HS-5 (cell line): ENCODE measurements around the gene CFAP299.
A peak's percentile ranks its signal among the peaks of the same experiment; 100 is the strongest.
"Not testable (repeated sequence)": the region's sequence is repeated elsewhere in the genome, so short reads cannot be mapped to it uniquely, and the experiment has no call there.

Source experiments
- DNase-seq: peaks from one replicate; pipeline ENCODE4 v3.0.0-alpha.2; 2012; ENCODE audit warnings: low read depth

CFAP299 gene

DNA sequence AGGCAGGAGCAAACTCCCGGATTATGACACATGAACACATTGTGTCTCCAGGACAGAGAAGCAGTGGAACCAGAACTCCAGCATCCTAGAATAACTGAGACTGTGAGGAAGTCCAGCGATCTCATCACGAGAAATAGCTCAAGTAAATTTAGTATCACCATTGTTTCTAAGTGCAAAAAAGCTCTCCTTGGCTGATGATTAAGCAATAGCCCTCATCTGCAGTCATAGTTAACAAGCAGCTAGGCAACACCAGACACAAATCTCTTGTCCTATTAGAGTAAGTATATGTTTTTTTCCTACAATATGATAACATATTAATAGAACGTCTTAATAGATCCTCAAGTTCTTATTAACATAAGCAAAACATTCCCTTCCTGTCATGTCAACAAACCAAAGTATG, 2.4 kb upstream of the CFAP299 start:
- no peak for DNase-seq

DNA sequence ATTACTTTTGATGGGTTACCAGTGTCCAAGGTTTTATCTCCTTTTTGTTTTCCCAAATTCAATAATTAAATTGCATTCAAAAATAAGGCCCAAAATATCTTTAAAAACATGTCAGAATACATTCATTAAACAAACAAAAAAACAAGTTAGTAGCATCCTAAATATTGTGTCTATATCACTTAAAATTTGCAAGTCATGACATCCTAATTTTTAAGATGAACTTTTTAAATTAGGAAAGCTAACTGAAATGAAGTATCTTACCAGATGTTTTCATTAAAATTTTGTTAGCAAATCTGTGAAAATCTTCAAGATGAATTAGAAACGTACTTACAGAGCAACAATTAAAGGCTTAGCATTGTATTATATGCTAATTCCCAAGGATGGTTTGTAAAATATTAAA, 962 bp upstream of the CFAP299 start:
- no peak for DNase-seq

DNA sequence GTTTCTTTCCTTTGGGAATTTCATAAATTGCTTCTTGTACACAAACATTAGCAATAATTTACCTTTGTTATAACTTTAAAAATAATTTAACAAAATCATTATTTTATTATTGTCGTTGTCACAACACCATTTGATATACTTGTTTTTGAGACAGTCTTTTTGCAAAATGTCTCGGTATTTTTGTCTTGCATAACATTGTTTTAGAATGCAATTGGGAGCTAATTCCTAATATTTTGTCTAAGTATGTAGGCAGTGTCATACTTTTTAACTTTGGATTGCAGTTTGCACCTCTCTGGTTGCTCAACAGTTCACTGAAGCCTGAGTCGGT, 340 bp upstream of the CFAP299 start:
- DNase-seq, result no peak

DNA sequence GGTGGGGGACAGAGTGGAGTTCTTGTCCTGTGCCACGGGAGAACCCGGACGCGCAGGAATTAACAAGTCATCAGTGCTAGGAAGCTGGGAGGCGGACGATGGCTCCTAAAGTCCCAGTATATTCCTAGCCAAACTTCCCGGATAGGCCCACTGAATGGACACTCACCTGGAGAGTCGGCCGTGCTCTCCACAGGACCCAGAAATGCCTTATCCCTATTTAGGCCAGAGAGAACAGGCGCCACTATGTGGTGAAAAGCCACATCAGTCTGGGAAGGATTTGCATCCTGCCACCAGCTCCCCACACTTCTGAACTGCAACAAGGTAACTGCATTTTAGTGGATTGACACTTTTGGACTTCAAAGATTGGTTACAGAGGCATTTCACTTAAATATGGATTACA, 1.1 kb downstream of the CFAP299 start:
- DNase-seq, result no peak

DNA sequence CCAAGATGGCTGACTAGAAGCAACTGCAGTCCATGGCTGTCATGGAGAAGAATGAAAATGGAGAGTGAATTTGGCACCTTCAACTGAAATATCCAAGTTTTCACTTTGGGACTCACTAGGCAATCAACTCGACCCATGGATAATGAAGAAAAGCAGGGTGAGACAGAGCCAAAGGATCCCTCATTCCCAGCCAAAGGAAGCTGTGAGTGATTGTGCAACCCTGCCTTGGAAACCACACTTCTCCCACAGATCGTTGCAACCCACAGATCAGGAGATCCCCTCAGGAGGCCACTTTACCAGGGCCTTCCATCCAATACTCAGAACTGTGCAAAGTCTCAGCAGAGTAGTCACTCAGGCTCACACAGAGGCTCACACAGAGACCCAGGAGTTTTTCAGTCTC, 4.5 kb downstream of the CFAP299 start:
- no peak for DNase-seq

DNA sequence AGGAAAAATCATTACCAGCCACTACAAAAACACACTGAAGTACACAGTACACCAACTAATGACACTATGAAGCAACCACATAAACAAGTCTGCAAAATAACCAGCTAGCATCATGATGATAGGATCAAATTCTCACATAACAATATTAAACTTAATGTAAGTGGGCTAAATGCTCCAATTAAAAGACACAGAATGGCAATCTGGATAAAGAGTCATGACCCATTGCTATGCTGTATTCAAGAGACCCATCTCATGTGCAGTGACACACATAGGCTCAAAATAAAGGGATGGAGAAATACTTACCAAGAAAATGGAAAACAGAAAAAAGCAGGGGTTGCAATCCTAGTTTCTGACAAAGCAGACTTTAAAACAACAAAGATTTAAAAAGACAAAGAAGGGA, 7.2 kb downstream of the CFAP299 start:
- DNase-seq, result not testable (repeated sequence)

DNA sequence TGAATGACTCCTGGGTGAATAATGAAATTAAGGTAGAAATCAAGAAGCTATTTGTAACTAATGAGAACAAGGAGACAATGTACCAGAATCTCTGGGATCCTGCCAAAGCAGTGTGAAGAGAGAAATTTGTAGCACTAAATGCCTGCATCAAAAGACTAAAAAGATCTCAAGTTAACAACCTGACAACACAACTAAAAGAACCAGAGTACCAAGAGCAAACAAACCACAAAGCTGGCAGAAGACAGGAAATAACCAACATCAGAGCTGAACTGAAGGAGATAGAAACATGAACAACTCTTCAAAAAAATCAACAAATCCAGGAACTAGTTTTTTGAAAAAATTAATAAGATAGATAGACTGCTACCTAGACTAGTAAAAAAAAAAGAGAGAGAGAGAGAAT, 8.4 kb downstream of the CFAP299 start:
- DNase-seq, result no peak

DNA sequence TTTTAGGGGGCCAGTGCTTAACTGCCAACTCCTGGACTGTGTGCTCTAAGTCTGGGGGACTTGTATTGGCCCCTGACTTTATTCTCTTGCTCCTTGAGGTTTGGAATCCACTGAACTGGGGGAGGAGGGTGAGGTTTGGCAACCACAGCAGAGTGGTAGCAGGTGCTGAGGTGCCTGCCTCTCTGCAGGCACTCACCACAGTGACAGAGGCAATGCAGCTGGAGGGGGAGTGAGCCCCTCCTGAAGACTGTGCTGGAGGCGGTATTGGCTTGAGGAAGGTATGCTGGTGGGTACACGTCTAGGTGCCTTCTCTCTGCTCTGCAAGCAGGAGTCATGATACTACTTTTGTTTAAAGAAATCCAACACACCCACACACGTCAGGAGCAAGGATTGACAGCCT, 24.6 kb downstream of the CFAP299 start:
- DNase-seq, result no peak

DNA sequence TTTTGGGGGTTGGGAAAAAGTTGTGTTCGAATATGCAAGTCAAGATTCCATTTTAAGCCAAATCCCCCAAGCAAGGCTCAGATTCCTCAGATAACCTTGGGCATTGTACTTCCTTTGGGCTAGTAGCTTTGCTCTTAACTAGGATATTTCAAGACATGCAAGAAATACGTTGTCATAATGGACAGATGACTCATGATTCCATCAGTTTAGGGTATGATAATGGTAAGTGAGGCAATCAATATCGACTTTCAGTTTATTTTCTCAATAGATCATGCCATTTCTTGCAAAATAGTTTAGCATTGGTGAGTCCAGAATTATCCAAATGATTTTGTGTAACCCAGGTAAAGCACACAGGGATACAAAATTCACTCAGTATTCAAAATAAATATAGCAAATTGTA, 25.4 kb downstream of the CFAP299 start:
- peak; percentile 37 for DNase-seq

DNA sequence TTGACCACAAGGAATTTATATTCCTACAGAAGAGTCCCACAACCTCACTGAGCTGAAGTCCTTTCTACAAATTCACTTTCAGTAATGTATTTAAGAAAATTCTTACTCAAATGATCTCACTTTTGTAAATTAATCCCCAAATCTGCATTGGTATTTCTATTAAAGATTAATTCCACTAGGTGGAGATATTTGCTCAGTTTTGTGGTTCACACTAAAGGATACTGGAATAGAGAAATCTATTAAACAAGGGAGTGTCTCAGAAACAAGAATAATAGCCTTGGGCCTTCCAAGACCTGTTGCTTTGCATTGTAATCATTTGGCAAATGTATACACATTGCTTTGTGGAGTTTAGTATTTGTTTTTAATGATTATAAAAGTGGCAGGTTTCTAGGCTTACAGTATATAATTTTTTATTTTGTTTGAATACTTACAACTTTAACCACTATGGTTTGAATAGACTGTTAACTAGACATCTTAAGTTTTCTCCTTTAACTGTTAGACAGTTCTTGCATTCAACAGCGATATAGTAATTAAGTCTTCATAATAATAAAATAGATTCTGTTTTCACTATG, 25.9 kb downstream of the CFAP299 start:
- peak; percentile 23 for DNase-seq

DNA sequence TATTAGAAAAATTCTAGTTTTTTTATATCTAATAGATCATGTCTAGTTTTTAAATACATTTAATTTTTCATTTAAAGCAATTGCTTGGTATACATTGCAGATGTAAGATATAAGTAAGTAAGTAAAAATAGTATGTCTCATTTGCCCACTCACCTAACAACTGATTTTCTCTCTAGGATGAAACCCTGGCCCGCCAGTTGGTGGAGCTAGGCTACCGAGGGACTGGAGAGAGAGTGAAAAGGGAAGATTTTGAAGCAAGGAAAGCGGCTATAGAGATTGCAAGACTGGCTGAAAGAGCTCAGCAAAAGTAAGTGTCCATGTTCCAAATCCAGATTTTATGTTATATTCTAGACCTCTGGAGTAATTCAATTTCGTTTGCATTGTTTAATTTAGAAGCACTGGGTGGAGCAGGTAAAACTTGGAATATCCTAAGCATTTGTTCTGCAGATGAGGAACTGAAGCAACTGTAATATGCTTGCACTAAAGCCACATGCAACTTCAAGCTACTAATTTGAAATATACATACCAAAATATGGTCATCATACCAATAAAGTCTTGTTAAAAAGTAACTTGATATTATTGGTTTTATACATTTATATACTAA, 27.1 kb downstream of the CFAP299 start:
- no peak for DNase-seq

DNA sequence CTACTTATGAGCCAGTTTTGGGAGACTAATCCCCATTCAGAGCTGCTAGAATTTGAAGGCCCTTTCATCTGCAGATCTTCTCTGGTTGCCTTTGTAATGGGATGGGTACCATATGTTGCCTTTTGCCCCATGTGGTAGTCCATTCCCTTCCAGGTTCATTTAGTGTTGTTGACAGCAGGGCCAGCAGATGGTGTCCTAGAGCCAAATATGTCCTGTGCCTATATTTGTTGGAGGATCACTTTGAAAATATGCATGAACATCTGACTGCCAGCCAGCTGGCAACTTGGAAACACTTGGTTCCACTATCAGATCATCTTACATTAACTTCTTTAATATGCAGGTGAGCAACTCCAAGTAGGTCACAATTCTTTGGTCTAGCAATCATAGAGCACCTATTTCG, 30.4 kb downstream of the CFAP299 start:
- DNase-seq, result peak; percentile 42

DNA sequence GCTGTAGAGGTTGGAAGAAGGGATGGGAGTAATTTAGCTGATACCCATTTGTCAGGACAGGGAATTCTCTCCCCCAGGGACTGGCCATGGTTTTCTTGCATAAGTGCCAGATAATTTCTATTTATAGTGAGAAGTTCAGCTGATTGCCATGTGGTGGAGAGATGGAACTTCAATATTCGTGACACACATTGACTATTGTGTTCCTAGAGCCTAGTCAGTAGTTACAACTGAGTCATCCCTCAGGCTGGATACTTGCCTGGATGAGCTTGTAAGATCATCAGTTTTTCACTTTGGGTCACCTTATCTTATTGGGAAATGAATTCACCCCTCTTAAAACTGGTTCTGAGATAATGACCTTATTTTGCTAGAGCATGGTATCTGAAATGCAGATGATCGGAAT, 32.2 kb downstream of the CFAP299 start:
- DNase-seq, result peak; percentile 23

DNA sequence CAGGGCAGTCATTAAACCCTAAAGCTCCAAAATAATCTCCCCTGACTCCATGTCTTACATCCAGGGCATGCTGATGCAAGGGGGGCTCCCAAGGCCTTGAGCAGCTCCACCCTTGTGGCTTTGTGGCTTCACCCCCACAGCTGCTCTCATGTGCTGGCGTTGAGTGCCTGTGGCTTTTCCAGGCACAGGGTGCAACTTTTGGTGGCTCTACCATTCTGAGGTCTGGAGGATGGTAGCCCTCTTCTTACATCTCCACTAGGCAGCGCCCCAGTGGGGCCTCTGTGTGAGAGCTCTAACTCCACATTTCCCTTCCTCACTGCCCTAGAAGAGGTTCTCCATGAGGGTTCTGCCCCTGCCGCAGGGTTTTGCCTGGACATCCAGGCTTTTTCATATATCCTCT, 35.1 kb downstream of the CFAP299 start:
- no peak for DNase-seq

DNA sequence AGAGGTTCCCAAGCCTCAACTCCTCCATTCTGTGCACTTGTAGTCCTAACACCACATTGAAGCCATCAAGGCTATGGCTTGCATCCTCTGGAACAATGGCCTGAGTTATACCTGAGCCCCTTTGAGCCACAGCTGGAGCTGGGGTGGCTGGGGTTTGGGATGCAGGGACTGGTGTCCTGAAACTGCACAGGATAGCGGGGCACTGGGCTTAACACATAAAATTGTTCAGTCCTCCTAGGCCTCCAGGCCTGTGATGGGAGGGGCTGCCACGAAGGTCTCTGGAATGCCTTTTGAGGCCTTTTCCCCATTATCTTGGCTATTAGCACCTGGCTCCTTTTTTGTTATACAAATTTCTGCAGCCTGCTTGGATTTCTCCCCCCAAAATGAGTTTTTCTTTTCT, 35.5 kb downstream of the CFAP299 start:
- DNase-seq, result no peak

DNA sequence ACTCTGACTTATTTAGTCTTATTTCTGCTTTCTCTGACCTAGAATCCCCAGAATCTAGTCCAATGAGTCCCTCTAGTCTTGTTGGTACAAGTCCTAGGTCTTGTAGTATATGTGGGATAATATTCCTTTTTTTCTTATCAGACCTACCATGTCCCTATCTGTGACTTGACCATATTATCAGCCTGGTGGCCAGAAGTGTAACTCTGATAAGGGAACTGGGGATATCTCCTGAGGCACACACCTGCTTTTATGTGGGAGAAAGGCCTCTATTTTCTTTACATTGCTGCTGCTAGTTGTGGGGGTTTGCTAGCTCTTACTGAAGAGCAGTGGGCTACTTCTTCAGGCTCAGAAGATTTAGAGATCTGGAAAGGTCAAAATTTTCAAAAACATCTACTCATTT, 38.6 kb downstream of the CFAP299 start:
- DNase-seq, result no peak

DNA sequence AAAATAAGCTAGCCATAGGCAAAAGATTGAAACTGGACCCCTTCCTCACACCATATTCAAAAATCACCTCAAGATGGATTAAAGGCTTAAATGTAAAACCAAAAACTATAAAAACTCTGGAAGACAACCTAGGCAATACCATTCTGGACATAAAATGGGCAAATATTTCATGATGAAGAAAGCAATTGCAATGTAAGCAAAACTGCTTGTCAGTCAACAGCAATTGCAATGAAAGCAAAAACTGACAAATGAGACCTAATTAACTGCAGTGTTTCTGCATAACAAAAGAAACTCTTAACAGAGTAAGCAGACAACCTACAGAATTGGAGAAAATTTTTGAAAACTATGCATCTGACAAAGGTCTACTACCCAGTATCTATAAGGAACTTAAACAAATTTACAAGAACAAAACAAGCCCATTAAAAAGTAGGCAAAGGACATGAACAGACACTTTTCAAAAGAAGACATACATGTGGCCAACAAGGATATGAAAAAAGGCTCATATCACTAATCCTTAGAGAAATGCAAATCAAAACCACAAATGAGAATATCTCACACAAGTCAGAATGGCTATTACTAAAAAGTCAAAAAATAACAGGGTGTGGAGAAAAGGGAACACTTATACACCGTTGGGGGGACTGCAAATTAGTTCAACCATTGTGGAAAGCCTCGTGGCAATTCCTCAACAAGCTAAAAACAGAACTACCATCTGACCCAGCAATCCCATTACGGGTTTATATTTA, 46.7 kb downstream of the CFAP299 start:
- DNase-seq, result no peak

DNA sequence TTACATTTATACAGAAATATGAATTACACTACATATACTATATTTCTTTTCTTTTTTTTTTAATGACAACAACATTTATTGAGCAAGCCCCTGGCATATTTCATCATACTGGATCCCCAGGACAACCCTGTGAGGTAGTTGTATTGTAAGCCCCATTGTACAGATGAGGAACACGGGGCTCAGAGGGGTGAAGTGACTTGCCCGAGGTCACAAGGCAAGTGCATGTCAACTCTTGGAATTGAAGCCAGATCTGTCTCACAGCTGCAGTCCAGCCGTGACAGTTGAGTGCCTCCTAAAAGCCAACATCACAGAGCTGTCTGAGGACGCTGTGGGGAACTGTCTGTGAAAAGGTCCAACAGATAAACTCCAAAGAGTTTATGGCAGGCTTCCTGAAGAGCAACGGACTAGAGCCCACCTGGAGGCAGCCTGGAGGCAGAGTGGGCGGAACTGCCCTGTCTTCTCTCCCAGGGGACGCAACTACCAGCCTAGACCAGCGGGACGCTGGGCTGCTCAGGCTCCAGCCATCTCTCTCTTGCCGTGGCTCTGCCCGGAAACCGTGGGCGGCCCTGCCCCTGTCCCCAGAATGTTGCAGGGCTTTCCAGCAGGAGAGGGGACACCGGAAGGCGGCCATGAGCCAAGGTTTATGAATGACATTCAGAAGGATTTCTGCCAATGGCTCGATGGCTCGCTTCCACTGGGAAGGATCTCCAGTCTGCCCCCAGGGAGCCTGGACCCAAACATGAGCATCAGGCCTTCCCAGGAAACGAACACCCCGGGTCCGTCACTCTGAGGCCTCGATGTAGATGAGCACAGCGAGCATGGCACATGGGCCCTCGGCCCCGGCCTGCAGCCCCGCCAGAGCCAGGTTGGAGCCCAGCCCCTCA, 50.1 kb downstream of the CFAP299 start:
- DNase-seq, result no peak

DNA sequence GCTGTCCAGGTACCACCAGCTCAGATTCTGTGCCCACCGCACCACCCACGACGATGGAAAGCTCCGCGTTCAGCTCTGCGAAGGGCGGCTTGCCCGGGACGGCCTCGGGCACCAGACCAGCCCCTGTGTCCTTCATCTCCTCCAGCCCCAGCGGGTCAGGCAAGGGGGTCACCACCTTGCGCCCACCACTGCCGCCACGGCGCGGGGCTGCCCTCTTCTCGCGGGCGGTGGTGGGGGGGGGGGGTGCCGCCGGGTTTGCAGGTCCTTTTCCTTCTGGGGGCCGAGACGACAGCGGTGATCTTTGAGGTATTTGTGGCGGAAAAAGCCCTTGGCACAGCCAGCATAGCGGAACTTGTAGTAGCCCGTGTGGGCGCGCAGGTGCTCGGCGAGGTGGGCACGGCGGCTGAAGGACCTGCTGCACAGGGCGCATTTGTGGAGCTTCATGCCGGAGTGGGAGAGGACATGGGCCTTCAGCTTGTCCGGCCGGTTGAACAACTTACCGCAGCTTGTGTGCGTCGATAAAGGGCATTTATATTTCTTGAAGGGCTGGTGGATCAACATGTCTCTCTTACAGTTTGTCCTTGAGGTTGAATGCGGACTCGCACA, 50.9 kb downstream of the CFAP299 start:
- DNase-seq, result no peak

DNA sequence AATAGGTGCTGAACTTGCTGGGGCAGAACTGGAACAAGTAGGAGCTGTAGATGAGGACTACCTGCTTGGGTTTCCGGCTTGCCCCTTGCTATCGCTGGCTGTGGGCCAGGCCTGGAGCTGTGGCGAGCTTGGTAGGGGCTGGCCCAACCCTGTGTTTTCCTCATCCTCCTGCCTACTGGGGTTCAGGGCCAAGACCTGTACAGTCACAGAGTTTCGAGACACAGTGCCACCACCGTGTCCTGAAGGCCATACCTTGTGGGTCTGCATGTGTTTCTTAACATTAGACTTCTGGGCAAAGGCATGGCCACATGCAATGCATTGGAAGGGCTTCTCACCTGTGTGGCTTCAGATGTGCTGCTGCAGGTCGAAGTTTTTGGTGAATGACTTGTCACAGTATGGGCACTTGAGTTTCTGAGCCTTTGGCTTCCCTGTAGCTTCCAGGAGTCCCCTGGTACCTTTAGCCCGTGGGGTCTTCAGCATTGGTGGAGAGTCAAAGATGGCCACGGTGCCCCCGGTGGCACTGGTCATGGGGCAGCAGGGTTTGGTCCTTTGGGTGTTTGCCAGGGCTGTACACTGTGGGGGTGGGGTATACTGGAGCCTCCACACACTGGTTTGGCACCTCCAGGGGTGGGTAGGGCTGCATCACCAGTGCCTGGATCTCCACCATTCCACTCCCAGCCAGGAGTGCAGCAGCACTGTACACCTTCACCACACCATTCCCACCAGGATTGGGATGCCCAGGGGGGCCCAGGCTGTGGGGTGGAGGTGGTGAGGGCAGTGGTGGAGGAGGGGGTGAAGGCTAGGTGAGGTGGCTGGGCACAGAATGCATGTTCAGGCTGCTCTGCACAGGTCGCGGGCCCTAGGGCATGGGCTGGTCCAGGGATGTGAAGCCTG, 52.1 kb downstream of the CFAP299 start:
- no peak for DNase-seq

DNA sequence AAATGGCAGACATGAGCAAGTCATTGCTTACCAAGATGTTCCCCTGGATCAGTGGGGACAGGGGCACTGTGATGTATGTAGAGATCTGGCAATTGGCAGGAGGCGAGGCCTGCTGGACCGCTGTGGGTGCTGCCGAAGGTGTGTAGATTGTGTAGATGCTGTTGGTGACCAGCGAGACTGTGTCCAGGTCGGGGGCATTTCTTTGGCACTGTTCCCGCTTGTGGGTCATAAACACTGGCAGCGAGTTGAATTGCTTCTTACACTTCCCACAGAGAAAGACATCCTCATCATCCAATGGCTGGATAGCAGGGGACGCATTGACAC, 52.7 kb downstream of the CFAP299 start:
- no peak for DNase-seq

DNA sequence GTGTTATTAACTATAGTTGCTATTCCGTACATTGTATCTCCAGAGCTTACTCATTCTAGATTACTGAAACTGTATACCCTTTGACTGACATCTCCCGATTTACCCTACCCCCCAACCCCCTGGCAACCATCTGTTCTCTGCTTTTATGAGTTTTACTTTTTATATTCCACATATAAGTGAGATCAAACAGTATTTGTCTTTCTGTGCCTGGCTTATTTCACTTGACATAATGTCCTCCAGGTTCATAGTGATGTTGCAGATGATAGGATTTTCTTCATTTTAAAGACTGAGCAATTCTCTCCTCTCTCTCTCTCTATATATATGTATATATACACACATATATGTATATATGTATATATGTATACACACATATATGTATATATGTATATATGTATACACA, 54.6 kb downstream of the CFAP299 start:
- no peak for DNase-seq
